GM12891 (cell line): ENCODE data around the gene EDEM1.

Experiments used
- PAX5 ChIP-seq: IDR thresholded peaks from 2 replicates; pipeline ENCODE4 v1.6.1; 2011; ENCODE audit warnings: low read length, moderate library complexity, mild to moderate bottlenecking; ENCODE audit not compliant: insufficient read depth, severe bottlenecking
- POLR2A ChIP-seq: IDR thresholded peaks from 2 replicates; pipeline ENCODE4 v1.6.1; 2011; ENCODE audit warnings: low read depth, low read length, control low read depth
- POLR2AphosphoS5 ChIP-seq: IDR thresholded peaks from 2 replicates; pipeline ENCODE4 v1.6.1; 2011; ENCODE audit warnings: low read depth, low read length, control low read depth
- POU2F2 ChIP-seq: IDR thresholded peaks from 2 replicates; pipeline ENCODE4 v1.6.1; 2011; ENCODE audit warnings: low read depth, mild to moderate bottlenecking, control low read depth, low read length, moderate library complexity
- SPI1 ChIP-seq: IDR thresholded peaks from 2 replicates; pipeline ENCODE4 v1.6.1; 2011; ENCODE audit warnings: low read depth, low read length, control low read depth
- TAF1 ChIP-seq: IDR thresholded peaks from 2 replicates; pipeline ENCODE4 v1.6.1; 2011; ENCODE audit warnings: low read depth, low read length, control low read depth

DNA sequence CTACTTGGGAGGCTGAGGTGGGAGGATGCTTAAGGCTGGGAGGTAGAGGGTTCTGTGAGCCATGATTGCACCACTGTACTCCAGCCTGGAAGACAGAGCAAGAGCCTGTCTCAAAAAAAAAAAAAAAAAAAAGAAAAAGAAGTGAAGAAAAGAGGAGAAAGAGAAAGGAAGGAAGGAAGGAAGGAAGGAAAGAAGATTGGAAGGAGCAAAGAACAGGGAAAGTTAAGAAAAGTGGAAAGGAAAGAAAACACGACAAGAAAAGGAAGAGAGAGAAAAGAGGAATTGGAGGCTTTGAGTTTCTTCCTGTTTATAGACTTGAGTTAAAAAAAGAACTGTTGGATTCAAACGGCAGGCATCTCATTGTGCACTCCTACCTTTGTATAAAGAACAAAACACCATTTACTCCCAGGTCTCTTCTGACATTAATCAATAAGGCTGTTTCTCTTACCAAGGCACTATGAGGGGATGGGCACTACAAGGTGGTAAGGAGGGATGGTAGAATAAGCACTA lies 73.5 kb downstream of the EDEM1 start:
- no peak for TF ChIP-seq POLR2AphosphoS5
- TF ChIP-seq POLR2A = no peak
- TF ChIP-seq TAF1 = no peak
- no peak for TF ChIP-seq PAX5
- no peak for TF ChIP-seq POU2F2
- no peak for TF ChIP-seq SPI1
